ENCODE measurements around the gene OMP.

DNA sequence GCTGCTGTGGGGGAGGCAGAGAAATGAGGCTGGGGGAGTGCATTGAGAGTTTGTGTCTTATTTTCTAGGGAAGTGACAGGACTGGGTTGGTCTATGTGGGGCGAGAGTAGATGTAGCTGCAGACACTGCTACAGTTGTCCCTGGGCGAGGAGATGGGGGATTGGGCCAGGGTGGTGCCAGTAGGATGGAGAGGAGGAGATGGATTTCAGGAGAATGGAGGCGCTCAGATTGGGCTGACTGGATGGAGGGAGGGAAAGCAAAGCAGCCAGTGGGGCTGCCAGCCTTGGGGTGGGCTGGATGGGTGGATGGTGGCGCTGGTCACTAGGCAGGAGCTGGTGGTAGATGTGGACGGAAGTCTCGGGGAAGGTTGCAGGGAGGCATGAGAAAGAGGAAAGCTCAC, 9.3 kb downstream of the OMP start:
- TF ChIP-seq, protein P1, sequence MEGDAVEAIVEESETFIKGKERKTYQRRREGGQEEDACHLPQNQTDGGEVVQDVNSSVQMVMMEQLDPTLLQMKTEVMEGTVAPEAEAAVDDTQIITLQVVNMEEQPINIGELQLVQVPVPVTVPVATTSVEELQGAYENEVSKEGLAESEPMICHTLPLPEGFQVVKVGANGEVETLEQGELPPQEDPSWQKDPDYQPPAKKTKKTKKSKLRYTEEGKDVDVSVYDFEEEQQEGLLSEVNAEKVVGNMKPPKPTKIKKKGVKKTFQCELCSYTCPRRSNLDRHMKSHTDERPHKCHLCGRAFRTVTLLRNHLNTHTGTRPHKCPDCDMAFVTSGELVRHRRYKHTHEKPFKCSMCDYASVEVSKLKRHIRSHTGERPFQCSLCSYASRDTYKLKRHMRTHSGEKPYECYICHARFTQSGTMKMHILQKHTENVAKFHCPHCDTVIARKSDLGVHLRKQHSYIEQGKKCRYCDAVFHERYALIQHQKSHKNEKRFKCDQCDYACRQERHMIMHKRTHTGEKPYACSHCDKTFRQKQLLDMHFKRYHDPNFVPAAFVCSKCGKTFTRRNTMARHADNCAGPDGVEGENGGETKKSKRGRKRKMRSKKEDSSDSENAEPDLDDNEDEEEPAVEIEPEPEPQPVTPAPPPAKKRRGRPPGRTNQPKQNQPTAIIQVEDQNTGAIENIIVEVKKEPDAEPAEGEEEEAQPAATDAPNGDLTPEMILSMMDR (IDR thresholded peaks at IDR 0.05), result no peak
- TF ChIP-seq ZFX (IDR thresholded peaks at IDR 0.05; ENCODE audit: borderline replicate concordance), result no peak

Data from 22Rv1 (cell line).